Fibroblast of the aortic adventitia (primary cell): ENCODE data around the gene CTCFL. TPM values are rescaled to one million over a fixed set of nuclear protein-coding genes. Genes with fewer than 3 reads are reported as not detected.
"Not testable (repeated sequence)": the region's sequence is repeated elsewhere in the genome, so short reads cannot be mapped to it uniquely, and the experiment has no call there.

Experiments
- DNase-seq: peaks from one replicate; pipeline ENCODE4 v3.0.0-alpha.2; 2010; ENCODE audit warnings: low read depth
- H3K4me3 ChIP-seq: 2 replicates; pipeline ENCODE4 v1.5.1; 2011; ENCODE audit warnings: low read depth, mild to moderate bottlenecking, control low read depth, low read length, moderate library complexity
- total RNA-seq: library from RNA; depleted of rRNA; stranded (reverse); fragments of >200 nt; gene quantifications from 2 replicates; pipeline ENCODE4 v1.2.3, GENCODE V29; 2012; ENCODE audit warnings: low replicate concordance
- TF ChIP-seq, protein P1 (sequence below): IDR thresholded peaks from 2 replicates; pipeline ENCODE4 v1.5.1; 2011; ENCODE audit warnings: mild to moderate bottlenecking, low read length, control low read depth, inconsistent platforms; ENCODE audit not compliant: insufficient read depth

Gene CTCFL
- total RNA-seq, 1 donor, result not detected

- DNase-seq, result no peak
- TF ChIP-seq, protein P1, sequence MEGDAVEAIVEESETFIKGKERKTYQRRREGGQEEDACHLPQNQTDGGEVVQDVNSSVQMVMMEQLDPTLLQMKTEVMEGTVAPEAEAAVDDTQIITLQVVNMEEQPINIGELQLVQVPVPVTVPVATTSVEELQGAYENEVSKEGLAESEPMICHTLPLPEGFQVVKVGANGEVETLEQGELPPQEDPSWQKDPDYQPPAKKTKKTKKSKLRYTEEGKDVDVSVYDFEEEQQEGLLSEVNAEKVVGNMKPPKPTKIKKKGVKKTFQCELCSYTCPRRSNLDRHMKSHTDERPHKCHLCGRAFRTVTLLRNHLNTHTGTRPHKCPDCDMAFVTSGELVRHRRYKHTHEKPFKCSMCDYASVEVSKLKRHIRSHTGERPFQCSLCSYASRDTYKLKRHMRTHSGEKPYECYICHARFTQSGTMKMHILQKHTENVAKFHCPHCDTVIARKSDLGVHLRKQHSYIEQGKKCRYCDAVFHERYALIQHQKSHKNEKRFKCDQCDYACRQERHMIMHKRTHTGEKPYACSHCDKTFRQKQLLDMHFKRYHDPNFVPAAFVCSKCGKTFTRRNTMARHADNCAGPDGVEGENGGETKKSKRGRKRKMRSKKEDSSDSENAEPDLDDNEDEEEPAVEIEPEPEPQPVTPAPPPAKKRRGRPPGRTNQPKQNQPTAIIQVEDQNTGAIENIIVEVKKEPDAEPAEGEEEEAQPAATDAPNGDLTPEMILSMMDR, result no peak
- H3K4me3 ChIP-seq, result no peak overlapping the region
Observed at GRCh38 chr20:57493091-57493615, 31.8 kb downstream of the CTCFL start.

GRCh38 chr20:57491373-57491772, 33.6 kb downstream of the CTCFL start:
- TF ChIP-seq, protein P1, result no peak
- H3K4me3 ChIP-seq, result no peak overlapping the region
- no peak for DNase-seq

GRCh38 chr20:57488277-57488676, 36.7 kb downstream of the CTCFL start:
- H3K4me3 ChIP-seq, DNase-seq: not testable (repeated sequence)

GRCh38 chr20:57485770-57486169, 39.2 kb downstream of the CTCFL start:
- TF ChIP-seq, protein P1, result no peak
- H3K4me3 ChIP-seq, result no peak overlapping the region
- DNase-seq, result no peak

- DNase-seq, result no peak
- no peak overlapping the region for H3K4me3 ChIP-seq
- TF ChIP-seq, protein P1, result no peak
Observed at GRCh38 chr20:57484772-57485171, 40.2 kb downstream of the CTCFL start.

DNA sequence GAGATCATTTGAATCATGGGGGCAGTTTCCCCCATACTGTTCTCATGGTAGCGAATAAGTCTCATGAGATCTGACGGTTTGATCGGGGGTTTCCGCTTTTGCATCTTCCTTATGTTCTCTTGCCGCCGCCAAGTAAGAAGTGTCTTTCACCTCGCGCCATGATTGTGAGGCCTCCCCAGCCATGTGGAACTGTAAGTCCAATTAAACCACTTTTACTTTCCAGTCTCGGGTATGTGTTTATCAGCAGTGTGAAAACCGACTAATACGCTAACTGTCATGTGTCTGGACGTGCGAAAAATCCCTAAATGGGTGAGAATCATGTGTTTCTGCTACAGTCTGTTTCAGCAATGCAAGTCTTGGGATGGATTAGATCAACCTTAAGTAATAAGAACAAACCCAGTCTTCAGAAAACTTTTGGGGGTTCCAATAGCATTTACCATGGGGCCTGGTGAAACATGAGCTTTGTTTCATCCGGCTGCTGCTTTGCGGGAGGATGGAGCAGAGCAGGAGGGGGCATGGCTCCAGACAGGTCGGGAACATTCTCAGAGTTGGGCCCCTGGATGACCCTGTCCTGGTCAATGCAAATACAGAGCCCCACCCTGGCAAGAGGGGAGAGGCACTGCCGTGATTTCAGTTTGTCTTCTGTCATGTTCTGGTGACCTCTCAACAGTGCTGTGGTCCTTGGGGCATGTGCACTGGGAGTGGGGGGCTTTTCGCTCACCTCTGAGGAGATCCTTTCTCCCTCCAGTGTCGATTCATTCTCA, 41.5 kb downstream of the CTCFL start:
- TF ChIP-seq, protein P1, result no peak
- DNase-seq, result no peak

GRCh38 chr20:57482796-57483195, 42.1 kb downstream of the CTCFL start:
- no peak for DNase-seq
- TF ChIP-seq, protein P1, result no peak
- no peak overlapping the region for H3K4me3 ChIP-seq

More for the DNA sequence above, 41.5 kb downstream of the CTCFL start:
- H3K4me3 ChIP-seq, result no peak overlapping the region
